ENCODE data around the gene DEFB127.
"Not testable (repeated sequence)": the region's sequence is repeated elsewhere in the genome, so short reads cannot be mapped to it uniquely, and the experiment has no call there.

DEFB127 gene, protein sequence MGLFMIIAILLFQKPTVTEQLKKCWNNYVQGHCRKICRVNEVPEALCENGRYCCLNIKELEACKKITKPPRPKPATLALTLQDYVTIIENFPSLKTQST

GRCh38 chr20:157154-157553 lies at the start of gene DEFB127:
TSS of gene DEFB127 (plus strand) at chr20:157454. CDS start at chr20:157545, 91 bp downstream.
- no peak for DNase-seq

DNA sequence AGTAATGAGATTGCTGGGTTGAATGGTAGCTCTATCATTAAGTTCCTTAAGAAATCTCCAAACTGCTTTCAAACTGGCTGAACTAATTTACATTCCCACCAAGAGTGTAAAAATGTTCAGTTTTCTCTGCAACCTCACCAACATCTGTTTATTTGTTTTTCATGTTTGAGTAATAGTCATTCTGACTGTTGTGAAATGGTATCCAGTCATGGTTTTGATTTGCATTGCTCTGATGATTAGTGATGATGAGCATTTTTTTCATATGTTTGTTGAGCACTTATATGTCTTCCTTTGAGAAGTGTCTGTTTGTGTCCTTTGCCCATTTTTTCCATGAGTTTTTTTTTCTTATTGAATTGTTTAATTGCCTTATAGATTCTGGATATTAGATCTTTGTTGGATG lies 44.9 kb upstream of the DEFB127 start:
- DNase-seq, result no peak

- no peak for DNase-seq
Measured at GRCh38 chr20:117518-117917, 39.7 kb upstream of the DEFB127 start.

DNA sequence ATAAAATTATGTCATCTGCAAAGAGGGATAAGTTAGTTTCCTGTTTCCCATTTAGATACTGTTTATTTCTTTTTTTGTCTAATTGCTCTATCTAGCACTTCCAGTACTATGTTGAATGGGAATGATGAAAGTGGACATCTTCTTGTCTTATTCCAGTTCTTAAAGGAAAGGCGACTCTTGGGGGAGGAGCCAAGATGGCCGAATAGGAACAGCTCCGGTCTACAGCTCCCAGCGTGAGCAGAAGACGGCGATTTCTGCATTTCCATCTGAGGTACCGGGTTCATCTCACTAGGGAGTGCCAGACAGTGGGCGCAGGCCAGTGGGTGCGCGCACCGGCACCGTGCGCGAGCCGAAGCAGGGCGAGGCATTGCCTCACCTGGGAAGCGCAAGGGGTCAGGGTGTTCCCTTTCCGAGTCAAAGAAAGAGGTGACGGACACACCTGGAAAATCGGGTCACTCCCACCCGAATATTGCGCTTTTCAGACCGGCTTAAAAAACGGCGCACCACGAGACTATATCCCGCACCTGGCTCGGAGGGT lies 27.4 kb upstream of the DEFB127 start:
- DNase-seq, result not testable (repeated sequence)

DNA sequence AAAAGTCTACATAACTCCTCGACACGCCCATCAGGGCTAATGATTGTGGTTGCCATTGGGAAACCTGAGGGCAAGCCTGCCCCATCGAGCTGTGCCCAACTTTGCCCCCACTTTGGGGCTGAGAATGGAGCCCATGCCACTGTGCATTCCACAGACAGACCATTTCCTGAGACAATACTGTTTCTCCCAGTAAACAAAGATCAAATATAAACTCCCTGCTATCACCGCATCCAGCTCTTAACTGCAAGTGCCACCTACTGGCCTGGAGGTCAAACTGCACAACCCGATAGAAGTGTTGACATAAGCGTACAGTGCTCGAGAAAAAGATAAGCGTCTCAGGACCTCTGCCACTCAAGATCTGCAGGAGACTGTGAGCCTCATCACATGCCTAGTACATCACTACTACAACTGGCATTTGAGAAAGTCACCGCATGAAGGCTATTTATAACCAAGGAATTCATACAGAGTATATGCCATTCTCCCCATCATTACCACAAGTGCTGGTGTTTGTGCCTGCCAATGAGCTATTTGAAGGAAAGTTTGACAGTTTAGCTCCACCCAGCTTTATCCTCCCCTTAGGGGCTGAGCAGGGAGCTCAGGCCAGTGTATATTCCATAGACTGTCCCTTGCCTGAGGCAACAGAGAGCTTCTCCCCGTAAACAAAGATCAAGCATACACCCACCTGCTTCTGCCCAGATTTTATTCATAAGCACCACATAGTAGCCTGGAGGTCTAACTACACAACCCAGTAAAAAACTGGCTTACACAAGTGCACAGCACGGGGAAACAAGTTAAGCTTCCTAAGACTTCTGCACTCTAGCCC lies 19.4 kb upstream of the DEFB127 start:
- DNase-seq, result no peak

GRCh38 chr20:142290-142689 lies 15.0 kb upstream of the DEFB127 start, which contains the start of gene DEFB126:
TSS of gene DEFB126 (plus strand) at chr20:142590. CDS start at chr20:142629, 39 bp downstream.
- no peak for DNase-seq

- no peak for DNase-seq
Measured at GRCh38 chr20:145877-146276, 11.4 kb upstream of the DEFB127 start.

DNA sequence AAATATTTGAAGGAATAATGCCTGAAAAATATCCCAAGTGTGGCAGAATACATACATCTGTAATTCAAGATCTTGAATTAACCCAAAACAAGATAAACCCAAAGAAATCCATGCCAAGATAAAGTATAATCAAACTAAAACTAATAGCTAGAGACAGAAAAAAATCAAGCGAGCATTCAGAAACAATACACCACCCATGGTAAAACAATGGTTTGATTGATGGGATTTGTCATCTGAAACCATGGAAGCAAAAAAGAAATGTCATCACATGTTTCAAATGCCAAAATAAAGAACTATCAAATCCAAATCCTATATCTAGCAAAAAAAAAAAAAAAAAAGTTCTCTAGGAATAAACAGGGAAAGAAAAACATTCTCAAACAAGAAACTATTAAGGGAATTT lies 5.1 kb upstream of the DEFB127 start:
- no peak for DNase-seq

- no peak for DNase-seq
Measured at GRCh38 chr20:164618-165017, 7.4 kb downstream of the DEFB127 start.

DNA sequence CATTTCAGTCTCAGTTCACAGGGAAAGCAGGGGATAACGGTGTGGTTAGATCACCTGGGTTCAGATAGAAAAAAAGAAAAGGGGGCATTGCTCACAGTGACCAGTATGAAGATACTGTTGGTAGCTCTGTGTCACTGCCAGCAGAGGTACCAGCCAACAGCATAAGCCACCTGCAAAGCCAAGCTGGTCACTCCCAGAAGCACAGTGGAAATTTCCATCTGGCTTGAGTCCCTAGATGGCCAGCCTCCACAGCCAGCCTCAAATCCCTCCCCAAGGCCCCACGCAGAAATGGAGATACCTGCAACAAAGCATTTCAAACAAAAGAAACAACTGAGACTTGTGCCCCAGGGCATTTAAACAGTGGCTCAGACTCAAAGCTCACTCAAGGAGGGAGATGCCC lies 11.6 kb downstream of the DEFB127 start:
- DNase-seq, result no peak

GRCh38 chr20:184288-184687 lies 27.0 kb downstream of the DEFB127 start:
- DNase-seq, result no peak

DNA sequence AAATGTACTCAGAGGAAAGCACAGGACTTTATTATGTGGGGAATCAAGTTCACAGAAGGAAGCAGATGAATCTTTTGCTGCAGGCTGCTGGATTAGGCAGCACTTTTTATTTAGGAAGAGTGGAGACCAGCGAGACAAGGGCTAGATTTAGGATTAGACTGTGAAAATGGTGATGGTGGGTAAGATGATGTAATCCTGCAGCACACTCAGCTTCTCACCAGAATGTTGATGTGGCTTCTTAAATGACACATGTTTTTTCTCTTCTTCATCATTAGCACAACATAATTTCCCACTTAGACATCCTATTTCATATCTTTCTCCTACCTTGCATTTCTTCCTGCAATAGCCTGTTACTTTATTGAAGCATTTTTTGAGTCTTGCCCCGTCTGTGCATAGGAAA lies 30.5 kb downstream of the DEFB127 start:
- DNase-seq, result no peak

DNA sequence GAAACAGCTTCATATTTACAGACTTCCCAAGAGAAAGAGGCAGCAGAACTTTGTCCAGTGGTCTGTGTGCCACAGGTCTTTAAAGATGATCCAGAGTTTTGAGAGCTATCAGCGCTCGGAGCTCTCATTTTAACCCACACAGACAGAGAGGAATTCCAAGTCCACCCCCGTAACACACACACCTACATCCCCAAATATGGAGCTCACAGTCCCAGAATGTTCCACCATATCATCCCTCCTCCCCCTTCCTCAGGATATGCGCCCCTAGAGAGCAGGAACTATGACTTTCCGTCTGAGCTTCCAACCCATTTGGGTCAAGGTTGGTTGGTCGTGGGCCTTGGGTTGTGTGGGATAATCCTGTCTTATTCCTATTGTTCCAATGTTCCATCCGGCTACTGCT lies 32.4 kb downstream of the DEFB127 start, which contains the start of gene DEFB128:
Gene DEFB128 (minus strand): TSS at position 101 of the 400 bp plus-strand sequence. CDS start 88 bp downstream, at position 13.
- no peak for DNase-seq

DNA sequence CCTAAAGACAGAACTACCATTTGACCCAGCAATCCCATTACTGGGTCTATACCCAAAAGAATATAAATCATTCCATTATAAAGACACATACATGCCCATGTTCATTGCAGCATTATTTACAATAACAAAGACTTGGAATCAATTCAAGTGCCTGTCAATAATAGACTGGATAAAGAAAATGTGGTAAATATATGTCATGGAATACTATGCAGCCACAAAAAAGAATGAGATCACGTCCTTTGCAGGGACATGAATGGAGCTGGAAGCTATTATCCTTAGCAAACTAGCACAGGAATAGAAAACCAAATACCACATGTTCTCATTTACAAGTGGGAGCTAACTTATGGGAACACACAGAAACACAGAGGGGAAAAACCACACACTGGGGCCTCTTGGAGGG lies 41.0 kb downstream of the DEFB127 start:
- no peak for DNase-seq

DNA sequence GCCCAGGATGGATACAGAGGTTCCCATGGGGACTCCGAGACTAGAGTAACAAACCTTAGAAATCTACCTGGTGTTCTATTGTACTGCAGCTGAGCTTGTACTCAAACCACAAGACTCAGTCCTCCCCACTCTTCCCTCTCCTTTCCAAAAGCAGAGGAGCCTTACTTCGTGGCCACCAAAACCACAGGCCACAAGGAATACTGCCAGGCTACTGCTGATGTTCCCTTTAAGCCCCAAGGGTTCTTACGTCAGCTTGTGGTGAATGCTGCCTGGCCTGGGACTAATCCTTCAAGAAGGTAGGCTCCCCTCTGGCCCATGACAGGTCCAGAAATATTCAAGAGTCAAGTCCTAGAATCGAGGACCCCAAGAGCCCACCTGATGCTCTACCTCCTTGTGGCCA lies 42.7 kb downstream of the DEFB127 start:
- DNase-seq, result no peak

DNA sequence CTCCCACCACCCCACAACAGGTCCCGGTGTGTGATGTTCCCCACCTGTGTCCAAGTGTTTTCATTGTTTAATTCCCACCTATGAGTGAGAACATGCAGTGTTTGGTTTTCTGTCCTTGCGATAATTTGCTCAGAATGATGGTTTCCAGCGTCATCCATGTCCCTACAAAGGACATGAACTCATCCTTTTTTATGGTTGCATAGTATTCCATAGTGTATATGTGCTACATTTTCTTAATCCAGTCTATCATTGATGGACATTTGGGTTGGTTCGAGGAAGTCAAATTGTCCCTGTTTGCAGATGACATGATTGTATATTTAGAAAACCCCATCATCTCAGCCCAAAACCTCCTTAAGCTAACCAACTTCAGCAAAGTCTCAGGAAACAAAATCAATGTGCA lies 46.4 kb downstream of the DEFB127 start:
- DNase-seq, result not testable (repeated sequence)
